Mesenteric fat pad (tissue), 1 donor: ENCODE results near the gene TPP2. TPM values are rescaled to one million over a fixed set of nuclear protein-coding genes. Genes with fewer than 3 reads are reported as not detected.

Source experiments
- DNase-seq: peaks from one replicate; pipeline ENCODE4 v3.0.0-alpha.2; 2020; ENCODE audit warnings: low spot score
- total RNA-seq: library from RNA; stranded (reverse); fragmentation: NEBNext Ultra II Directional; extraction: Animal tissue kit (Norgen Biotek cat#: 25700); gene quantifications from one replicate; pipeline ENCODE4 v1.2.1, GENCODE V29; 2021
- donor health status: DM: yes; HTN: yes; CAD: no.

TPP2 gene
- total RNA-seq, 1 donor from 2014 or later: 36.5 TPM

DNA sequence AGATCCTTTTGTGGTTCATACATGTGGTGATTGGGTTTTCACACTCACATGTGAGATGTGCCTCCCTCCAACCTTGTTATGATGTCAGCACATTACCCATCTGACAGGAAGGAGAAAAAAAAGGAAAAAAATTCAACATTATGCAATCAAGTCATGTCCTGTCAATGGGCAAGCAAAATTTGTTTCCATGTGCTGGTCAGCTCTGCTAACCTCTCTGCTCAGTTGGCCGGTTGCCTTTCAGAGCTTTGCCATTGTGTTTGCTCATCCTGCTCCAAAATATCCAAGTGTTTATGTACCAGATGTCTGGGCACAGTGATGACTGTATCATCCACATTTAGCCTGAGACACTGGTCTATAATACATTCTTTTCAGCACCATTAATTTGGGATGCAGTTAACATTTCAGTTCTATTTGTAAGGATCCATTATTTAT, 125.0 kb downstream of the TPP2 start:
- no peak for DNase-seq

DNA sequence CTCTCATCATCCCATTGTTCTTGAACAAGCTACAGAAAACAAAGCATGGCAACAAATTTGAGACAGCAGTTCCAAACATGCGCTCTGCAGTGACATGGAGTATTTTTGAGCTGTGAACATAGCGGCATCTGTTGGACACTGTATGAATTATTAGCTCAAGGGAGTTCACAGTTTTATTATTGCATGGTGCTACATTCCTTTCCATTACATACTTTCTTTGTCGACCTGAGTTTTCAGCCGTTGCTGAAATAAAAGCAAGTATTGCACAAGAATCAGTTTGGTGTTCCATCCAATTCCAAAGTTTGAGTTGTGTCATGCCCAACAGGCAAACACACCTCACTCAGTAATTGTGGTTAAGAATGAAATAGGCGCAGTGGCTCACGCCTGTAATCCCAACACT, 128.1 kb downstream of the TPP2 start:
- no peak for DNase-seq

DNA sequence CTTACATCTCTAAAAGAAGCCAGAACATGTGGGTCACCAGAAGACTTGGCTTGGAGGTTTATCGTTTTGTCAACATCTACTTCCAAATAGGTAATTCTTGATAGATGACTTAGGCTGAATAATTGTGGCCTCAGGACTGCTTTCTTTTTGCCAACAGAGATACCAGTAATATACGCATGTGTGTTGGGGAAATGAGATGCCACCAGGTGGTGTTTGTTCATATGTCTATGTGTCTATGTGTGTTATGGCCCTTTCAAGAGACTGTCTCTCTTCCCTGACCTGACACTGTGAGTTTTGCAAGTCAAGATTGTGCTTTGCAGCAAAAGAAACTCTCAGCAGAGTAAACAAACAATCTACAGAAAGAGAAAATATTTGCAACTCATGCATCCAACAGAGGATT, 129.6 kb downstream of the TPP2 start:
- DNase-seq: no peak

Other genes starting within 250 kb of the TPP2 start
- gene FGF14, start 194.9 kb upstream of the TPP2 start, total RNA-seq: 3.1 TPM
- not detected for gene METTL21C, start 98.1 kb downstream of the TPP2 start, total RNA-seq
- gene TEX30, start 176.8 kb downstream of the TPP2 start, total RNA-seq: 9.2 TPM
- gene POGLUT2, start 202.0 kb downstream of the TPP2 start, total RNA-seq: 3.8 TPM
- 11.9 TPM for gene BIVM, start 202.1 kb downstream of the TPP2 start, total RNA-seq
- 43.8 TPM for gene ERCC5, start 249.0 kb downstream of the TPP2 start, total RNA-seq